ENCODE data around the gene ALDH1A2.
"Not testable (repeated sequence)": the region's sequence is repeated elsewhere in the genome, so short reads cannot be mapped to it uniquely, and the experiment has no call there.

Gene ALDH1A2

GRCh38 chr15:58057559-58057958 is 8.0 kb downstream of the ALDH1A2 start:
- H3K4me3 ChIP-seq (ENCODE audit: low read depth, low read length), result no peak overlapping the region
- H3K27ac ChIP-seq (ENCODE audit: low read depth, low read length), result no peak overlapping the region
- no peaks in the 10 kb centered on the region for H3K27me3 ChIP-seq (ENCODE audit: insufficient read depth, low read length)
- H3K36me3 ChIP-seq (ENCODE audit: insufficient read depth, low read length), result no peaks in the 10 kb centered on the region
- H3K4me1 ChIP-seq (ENCODE audit: control insufficient read depth, insufficient read depth, low read length, unreplicated experiment), result no peaks in the 10 kb centered on the region
- H2AFZ ChIP-seq (ENCODE audit: low read length, unreplicated experiment), result no peak overlapping the region
- no peaks in the 10 kb centered on the region for H3K79me2 ChIP-seq (ENCODE audit: control insufficient read depth, insufficient read depth, low read length, unreplicated experiment)

GRCh38 chr15:58056015-58056414 is 9.5 kb downstream of the ALDH1A2 start:
- H3K4me3 ChIP-seq (ENCODE audit: low read depth, low read length), result no peak overlapping the region
- no peaks in the 10 kb centered on the region for H3K27me3 ChIP-seq (ENCODE audit: insufficient read depth, low read length)
- no peak overlapping the region for H2AFZ ChIP-seq (ENCODE audit: low read length, unreplicated experiment)
- H3K79me2 ChIP-seq (ENCODE audit: control insufficient read depth, insufficient read depth, low read length, unreplicated experiment), result no peaks in the 10 kb centered on the region
- no peaks in the 10 kb centered on the region for H3K36me3 ChIP-seq (ENCODE audit: insufficient read depth, low read length)
- H3K4me1 ChIP-seq (ENCODE audit: control insufficient read depth, insufficient read depth, low read length, unreplicated experiment), result no peaks in the 10 kb centered on the region
- no peak overlapping the region for H3K27ac ChIP-seq (ENCODE audit: low read depth, low read length)

DNA sequence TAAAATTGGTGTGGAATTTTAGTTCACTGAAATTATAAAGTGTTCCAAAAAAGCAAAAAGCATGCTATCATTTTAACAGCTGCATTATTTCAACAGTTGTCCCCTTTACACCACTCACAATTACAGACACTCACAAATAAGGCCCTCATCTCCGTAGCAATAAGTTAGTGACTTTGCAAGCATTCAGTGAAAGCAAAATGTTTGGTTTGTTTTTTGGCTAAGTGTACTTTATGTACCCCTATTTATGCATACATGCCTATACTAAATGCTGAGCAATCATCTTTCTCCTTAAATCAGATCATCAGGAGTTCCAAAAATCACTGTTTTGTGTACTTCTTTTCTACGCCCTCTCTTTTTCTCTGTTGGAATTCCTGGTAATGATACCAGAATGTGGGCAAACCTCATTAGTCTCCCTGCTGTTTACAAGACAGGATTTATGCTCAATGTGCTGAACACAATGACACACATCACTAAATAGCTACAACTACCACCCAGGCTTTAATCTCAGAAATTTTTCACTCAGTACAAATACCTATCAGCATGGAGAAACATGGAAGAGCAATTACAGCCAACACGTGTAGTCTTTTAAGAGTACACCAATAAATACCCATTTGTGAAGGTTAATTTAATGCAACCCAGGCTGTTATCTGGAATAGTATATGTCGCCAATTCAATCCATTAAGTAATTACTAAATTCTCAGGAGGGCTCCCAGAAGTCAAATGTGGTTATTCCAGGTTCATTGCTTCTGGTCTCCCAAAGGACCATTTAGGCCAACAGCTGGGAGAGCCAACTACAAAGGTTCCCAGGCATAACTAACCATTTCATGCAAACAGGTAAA is 12.0 kb downstream of the ALDH1A2 start:
- no peaks in the 10 kb centered on the region for H3K79me2 ChIP-seq (ENCODE audit: control insufficient read depth, insufficient read depth, low read length, unreplicated experiment)

DNA sequence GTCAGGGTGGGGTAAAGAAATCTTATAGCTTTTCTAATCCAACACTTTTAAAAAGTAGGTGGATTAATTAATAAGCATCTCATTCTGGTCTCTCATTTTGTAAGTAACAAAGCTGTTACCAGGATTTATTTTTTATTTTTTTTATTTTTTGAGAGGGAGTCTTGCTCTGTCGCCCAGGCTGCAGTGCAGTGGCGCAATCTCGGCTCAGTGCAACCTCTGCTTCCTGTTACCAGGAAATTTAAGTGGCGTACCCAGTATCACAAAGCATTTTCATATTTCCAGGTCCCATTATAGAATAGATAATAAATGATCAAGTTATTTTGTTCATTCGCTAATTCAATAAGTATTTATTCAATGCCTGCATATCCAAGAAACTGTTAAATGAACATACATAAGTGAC is 13.2 kb downstream of the ALDH1A2 start:
- H3K4me1 ChIP-seq (ENCODE audit: control insufficient read depth, insufficient read depth, low read length, unreplicated experiment), result no peaks in the 10 kb centered on the region
- H3K27me3 ChIP-seq (ENCODE audit: insufficient read depth, low read length), result no peaks in the 10 kb centered on the region
- H2AFZ ChIP-seq (ENCODE audit: low read length, unreplicated experiment), result no peak overlapping the region
- no peak overlapping the region for H3K4me3 ChIP-seq (ENCODE audit: low read depth, low read length)
- H3K79me2 ChIP-seq (ENCODE audit: control insufficient read depth, insufficient read depth, low read length, unreplicated experiment), result no peaks in the 10 kb centered on the region
- H3K36me3 ChIP-seq (ENCODE audit: insufficient read depth, low read length), result no peaks in the 10 kb centered on the region
- H3K27ac ChIP-seq (ENCODE audit: low read depth, low read length), result no peak overlapping the region

More for the DNA sequence above, 12.0 kb downstream of the ALDH1A2 start:
- Histone ChIP-seq H3K36me3 (ENCODE audit: insufficient read depth, low read length) (no peaks in the 10 kb centered on the region), H3K4me1 (ENCODE audit: control insufficient read depth, insufficient read depth, low read length, unreplicated experiment) (no peaks in the 10 kb centered on the region), H2AFZ (ENCODE audit: low read length, unreplicated experiment) (no peak overlapping the region), H3K27me3 (ENCODE audit: insufficient read depth, low read length) (no peaks in the 10 kb centered on the region), H3K4me3 (ENCODE audit: low read depth, low read length) (no peak overlapping the region), H3K27ac (ENCODE audit: low read depth, low read length) (no peak overlapping the region)

DNA sequence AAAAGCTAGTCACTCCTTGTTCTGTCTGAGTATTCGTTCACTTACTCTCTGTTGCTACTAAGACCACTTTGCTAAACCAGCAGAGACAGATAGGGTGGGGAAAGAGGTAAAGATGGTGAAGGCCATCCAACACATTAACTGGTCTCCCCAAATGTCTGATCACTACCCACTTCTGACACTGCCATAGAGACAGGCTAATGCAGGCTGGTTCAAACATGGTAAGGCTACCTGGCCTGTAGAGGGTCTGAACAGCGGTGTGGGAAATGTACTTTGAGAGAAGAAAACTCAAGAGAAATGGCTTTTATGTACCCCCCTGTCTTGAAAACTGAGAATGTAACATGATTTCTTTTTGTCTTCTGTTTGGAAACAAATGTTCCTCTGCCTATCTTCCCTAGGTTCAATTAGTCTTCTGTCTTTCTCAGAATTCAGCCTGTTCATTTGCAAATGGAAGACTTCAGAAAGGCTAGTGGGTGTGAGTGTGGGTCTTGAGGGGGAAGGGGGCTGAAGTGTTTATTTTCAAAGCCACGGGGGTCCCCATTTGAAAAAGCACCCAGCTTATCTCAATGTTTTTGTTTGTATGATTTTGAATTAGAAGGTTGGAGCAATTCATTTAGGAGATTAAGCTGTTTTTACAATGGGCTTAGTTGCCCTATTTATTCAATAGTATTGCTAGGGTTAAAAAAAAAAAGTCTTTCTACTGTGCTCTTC is 15.8 kb downstream of the ALDH1A2 start:
- no peak overlapping the region for H3K27ac ChIP-seq (ENCODE audit: low read depth, low read length)
- no peak overlapping the region for H3K4me3 ChIP-seq (ENCODE audit: low read depth, low read length)
- no peaks in the 10 kb centered on the region for H3K27me3 ChIP-seq (ENCODE audit: insufficient read depth, low read length)
- H3K79me2 ChIP-seq (ENCODE audit: control insufficient read depth, insufficient read depth, low read length, unreplicated experiment), result no peaks in the 10 kb centered on the region
- H2AFZ ChIP-seq (ENCODE audit: low read length, unreplicated experiment), result no peak overlapping the region
- H3K36me3 ChIP-seq (ENCODE audit: insufficient read depth, low read length), result no peaks in the 10 kb centered on the region
- H3K4me1 ChIP-seq (ENCODE audit: control insufficient read depth, insufficient read depth, low read length, unreplicated experiment), result no peaks in the 10 kb centered on the region

DNA sequence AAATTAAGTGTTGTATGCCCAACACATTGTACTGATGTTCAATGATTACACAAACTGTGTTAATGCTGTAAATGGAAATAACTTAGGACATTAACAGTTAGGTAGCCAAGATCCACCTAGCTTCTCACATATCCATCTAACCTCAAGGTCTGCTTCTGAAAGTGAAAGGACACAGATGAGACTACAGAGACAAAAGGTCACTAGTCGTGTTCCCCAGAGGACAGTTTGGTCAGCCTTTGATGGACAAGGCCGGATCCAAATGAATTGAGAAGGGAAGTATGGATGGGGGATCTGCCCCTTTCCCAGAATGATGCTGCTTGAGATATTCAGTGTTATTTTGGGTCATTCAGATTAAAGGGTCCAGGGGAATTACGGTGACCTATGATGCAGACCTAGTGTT is 17.2 kb downstream of the ALDH1A2 start:
- Histone ChIP-seq H2AFZ (ENCODE audit: low read length, unreplicated experiment) (no peak overlapping the region), H3K27ac (ENCODE audit: low read depth, low read length) (no peak overlapping the region), H3K27me3 (ENCODE audit: insufficient read depth, low read length) (no peaks in the 10 kb centered on the region), H3K4me3 (ENCODE audit: low read depth, low read length) (no peak overlapping the region), H3K36me3 (ENCODE audit: insufficient read depth, low read length) (no peaks in the 10 kb centered on the region), H3K79me2 (ENCODE audit: control insufficient read depth, insufficient read depth, low read length, unreplicated experiment) (no peaks in the 10 kb centered on the region), H3K4me1 (ENCODE audit: control insufficient read depth, insufficient read depth, low read length, unreplicated experiment) (no peaks in the 10 kb centered on the region)

DNA sequence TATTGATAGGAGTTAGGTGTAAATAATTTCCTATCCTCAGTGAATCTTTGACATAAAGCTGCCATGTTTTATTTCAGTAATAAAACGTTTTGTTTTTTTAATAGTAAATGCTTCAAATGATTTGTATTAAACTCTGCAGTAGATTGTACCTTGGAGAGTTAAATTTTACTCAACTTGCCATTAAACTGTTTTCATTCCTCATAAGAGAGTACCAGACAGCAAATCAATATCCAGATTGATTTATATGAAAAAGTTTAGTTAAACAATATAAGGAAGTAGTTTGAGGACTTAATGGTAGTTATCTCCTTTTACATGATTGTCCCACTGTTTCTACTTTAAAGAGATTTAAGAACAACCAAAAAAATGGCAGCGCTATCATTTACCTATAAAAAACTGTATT is 18.4 kb downstream of the ALDH1A2 start:
- H3K4me1 ChIP-seq (ENCODE audit: control insufficient read depth, insufficient read depth, low read length, unreplicated experiment), result peaks cover 5% of the 10 kb centered on the region
- no peak overlapping the region for H2AFZ ChIP-seq (ENCODE audit: low read length, unreplicated experiment)
- H3K4me3 ChIP-seq (ENCODE audit: low read depth, low read length), result no peak overlapping the region
- no peaks in the 10 kb centered on the region for H3K36me3 ChIP-seq (ENCODE audit: insufficient read depth, low read length)
- H3K27me3 ChIP-seq (ENCODE audit: insufficient read depth, low read length), result no peaks in the 10 kb centered on the region
- H3K79me2 ChIP-seq (ENCODE audit: control insufficient read depth, insufficient read depth, low read length, unreplicated experiment), result no peaks in the 10 kb centered on the region
- H3K27ac ChIP-seq (ENCODE audit: low read depth, low read length), result no peak overlapping the region

- no peak overlapping the region for H3K4me3 ChIP-seq (ENCODE audit: low read depth, low read length)
- no peak overlapping the region for H2AFZ ChIP-seq (ENCODE audit: low read length, unreplicated experiment)
- H3K4me1 ChIP-seq (ENCODE audit: control insufficient read depth, insufficient read depth, low read length, unreplicated experiment), result peaks cover 10% of the 10 kb centered on the region
- H3K79me2 ChIP-seq (ENCODE audit: control insufficient read depth, insufficient read depth, low read length, unreplicated experiment), result no peaks in the 10 kb centered on the region
- H3K27me3 ChIP-seq (ENCODE audit: insufficient read depth, low read length), result no peaks in the 10 kb centered on the region
- H3K27ac ChIP-seq (ENCODE audit: low read depth, low read length), result no peak overlapping the region
- no peaks in the 10 kb centered on the region for H3K36me3 ChIP-seq (ENCODE audit: insufficient read depth, low read length)
Observed at GRCh38 chr15:58046467-58046866, 19.0 kb downstream of the ALDH1A2 start.

GRCh38 chr15:58045376-58045775 is 20.1 kb downstream of the ALDH1A2 start:
- H3K27ac ChIP-seq (ENCODE audit: low read depth, low read length); H3K36me3 ChIP-seq (ENCODE audit: insufficient read depth, low read length); H3K27me3 ChIP-seq (ENCODE audit: insufficient read depth, low read length); H3K79me2 ChIP-seq (ENCODE audit: control insufficient read depth, insufficient read depth, low read length, unreplicated experiment); H3K4me3 ChIP-seq (ENCODE audit: low read depth, low read length); H2AFZ ChIP-seq (ENCODE audit: low read length, unreplicated experiment): not testable (repeated sequence)
- H3K4me1 ChIP-seq (ENCODE audit: control insufficient read depth, insufficient read depth, low read length, unreplicated experiment), result peaks cover 10% of the 10 kb centered on the region

DNA sequence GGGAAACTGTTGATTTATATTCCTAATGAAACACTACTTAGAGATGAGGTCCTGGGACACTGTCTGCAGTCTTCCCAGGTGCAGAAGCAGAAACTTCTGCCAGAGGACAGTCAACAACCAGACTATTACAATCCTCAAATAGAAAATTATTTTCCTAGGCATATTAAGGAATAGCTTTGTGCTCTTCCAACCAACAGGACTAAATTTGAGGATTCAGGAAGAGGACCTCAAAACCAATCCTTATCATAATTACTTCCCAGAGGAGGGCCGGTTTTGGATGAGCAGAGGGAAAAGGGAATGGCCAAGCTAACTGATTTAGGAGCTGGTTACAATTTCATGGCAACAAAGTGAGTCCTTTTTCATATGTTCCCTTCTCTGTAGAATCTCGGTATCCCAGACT is 21.0 kb downstream of the ALDH1A2 start:
- Histone ChIP-seq H3K27me3 (ENCODE audit: insufficient read depth, low read length) (no peaks in the 10 kb centered on the region), H3K79me2 (ENCODE audit: control insufficient read depth, insufficient read depth, low read length, unreplicated experiment) (no peaks in the 10 kb centered on the region), H3K27ac (ENCODE audit: low read depth, low read length) (no peak overlapping the region), H3K4me1 (ENCODE audit: control insufficient read depth, insufficient read depth, low read length, unreplicated experiment) (peaks cover 12% of the 10 kb centered on the region), H2AFZ (ENCODE audit: low read length, unreplicated experiment) (no peak overlapping the region), H3K4me3 (ENCODE audit: low read depth, low read length) (no peak overlapping the region), H3K36me3 (ENCODE audit: insufficient read depth, low read length) (no peaks in the 10 kb centered on the region)
